GM19452 (cell line): ENCODE results near the gene TAPT1.
"Not testable (repeated sequence)": the region's sequence is repeated elsewhere in the genome, so short reads cannot be mapped to it uniquely, and the experiment has no call there.

Experiments used
- ATAC-seq: cut with Tn5 transposase; IDR thresholded peaks from one replicate; pipeline ENCODE4 v1.9.1; 2021; ENCODE audit not compliant: unreplicated experiment

TAPT1 gene

GRCh38 chr4:16176621-16177020, 49.6 kb downstream of the TAPT1 start:
- ATAC-seq, result no peak

GRCh38 chr4:16171831-16172230, 54.4 kb downstream of the TAPT1 start:
- no peak for ATAC-seq

GRCh38 chr4:16169490-16169889, 56.8 kb downstream of the TAPT1 start:
- ATAC-seq, result no peak

- ATAC-seq, result no peak
Measured at GRCh38 chr4:16168710-16169388, 57.4 kb downstream of the TAPT1 start.

GRCh38 chr4:16168144-16168543, 58.1 kb downstream of the TAPT1 start:
- no peak for ATAC-seq

GRCh38 chr4:16165931-16166330, 60.3 kb downstream of the TAPT1 start:
- no peak for ATAC-seq

- ATAC-seq, result no peak
Measured at GRCh38 chr4:16162891-16163290, 63.4 kb downstream of the TAPT1 start.

GRCh38 chr4:16161851-16162408, 64.3 kb downstream of the TAPT1 start:
- no peak for ATAC-seq

GRCh38 chr4:16160457-16160856, 65.8 kb downstream of the TAPT1 start:
- ATAC-seq, result no peak

- no peak for ATAC-seq
Measured at GRCh38 chr4:16159286-16159685, 67.0 kb downstream of the TAPT1 start.

GRCh38 chr4:16158504-16158852, 67.8 kb downstream of the TAPT1 start:
- no peak for ATAC-seq

- no peak for ATAC-seq
Measured at GRCh38 chr4:16157609-16158503, 68.4 kb downstream of the TAPT1 start.

GRCh38 chr4:16155528-16156169, 70.6 kb downstream of the TAPT1 start:
- ATAC-seq, result no peak

GRCh38 chr4:16154451-16154850, 71.8 kb downstream of the TAPT1 start:
- no peak for ATAC-seq

GRCh38 chr4:16150716-16151115, 75.6 kb downstream of the TAPT1 start:
- no peak for ATAC-seq

- ATAC-seq, result not testable (repeated sequence)
Measured at GRCh38 chr4:16144913-16145312, 81.4 kb downstream of the TAPT1 start.

- ATAC-seq, result no peak
Measured at GRCh38 chr4:16142598-16143310, 83.5 kb downstream of the TAPT1 start.

- no peak for ATAC-seq
Measured at GRCh38 chr4:16140879-16141249, 85.4 kb downstream of the TAPT1 start.

GRCh38 chr4:16140231-16140878, 85.9 kb downstream of the TAPT1 start:
- no peak for ATAC-seq
